GM18951 (cell line): ENCODE data around the gene ACIN1.

Experiments
- POLR2A ChIP-seq: IDR thresholded peaks from 4 replicates; pipeline ENCODE4 v1.6.1; 2011; ENCODE audit warnings: mild to moderate bottlenecking; ENCODE audit not compliant: insufficient read length, insufficient read depth; ENCODE audit errors: extremely low read depth
- in situ Hi-C: fragments of 300-500 bp; cut with MboI; formaldehyde crosslinking; loops from one replicate; pipeline ENCODE4 v1.12.0; 2022; ENCODE audit warnings: low sequenced_read_pairs, mixed read lengths, inconsistent platforms; ENCODE audit not compliant: unreplicated experiment

Gene ACIN1

GRCh38 chr14:23041729-23042128, 53.2 kb downstream of the ACIN1 start:
- no peak for TF ChIP-seq POLR2A

GRCh38 chr14:23040100-23040499, 54.8 kb downstream of the ACIN1 start:
- in situ Hi-C loops, result no loop called here
- TF ChIP-seq POLR2A, result no peak

More at GRCh38 chr14:23041729-23042128, 53.2 kb downstream of the ACIN1 start:
- in situ Hi-C loops, result no loop called here

GRCh38 chr14:23035303-23036144, 59.4 kb downstream of the ACIN1 start:
- TF ChIP-seq POLR2A, result no peak
- in situ Hi-C loops, result no loop called here

- TF ChIP-seq POLR2A, result peak; percentile 85
- in situ Hi-C loops, result no loop called here
Observed at GRCh38 chr14:23034498-23035302, 60.2 kb downstream of the ACIN1 start, which contains the start of gene PSMB5. TSS of gene PSMB5 (minus strand) at chr14:23034900. CDS start at chr14:23034881, 19 bp downstream.

GRCh38 chr14:23033801-23034497, 61.0 kb downstream of the ACIN1 start:
- TF ChIP-seq POLR2A, result no peak
- in situ Hi-C loops, result no loop called here

GRCh38 chr14:23033251-23033727, 61.6 kb downstream of the ACIN1 start:
- no peak for TF ChIP-seq POLR2A
- in situ Hi-C loops, result no loop called here

- in situ Hi-C loops, result no loop called here
- TF ChIP-seq POLR2A, result no peak
Observed at GRCh38 chr14:23030936-23031335, 64.0 kb downstream of the ACIN1 start.

- in situ Hi-C loops, result no loop called here
- TF ChIP-seq POLR2A, result no peak
Observed at GRCh38 chr14:23028799-23029198, 66.1 kb downstream of the ACIN1 start.

GRCh38 chr14:23025151-23025814, 69.7 kb downstream of the ACIN1 start:
- TF ChIP-seq POLR2A, result no peak
- in situ Hi-C loops, result no loop called here

- TF ChIP-seq POLR2A, result no peak
- in situ Hi-C loops, result no loop called here
Observed at GRCh38 chr14:23024612-23025075, 70.3 kb downstream of the ACIN1 start.

GRCh38 chr14:23023795-23024152, 71.2 kb downstream of the ACIN1 start:
- in situ Hi-C loops, result no loop called here
- no peak for TF ChIP-seq POLR2A

- no peak for TF ChIP-seq POLR2A
- in situ Hi-C loops, result no loop called here
Observed at GRCh38 chr14:23023022-23023794, 71.7 kb downstream of the ACIN1 start.
